HepG2 (cell line): Measurements from ENCODE around the gene SYVN1. TPM values are rescaled to one million over a fixed set of nuclear protein-coding genes. Genes with fewer than 3 reads are reported as not detected.

Experiments used
- EED ChIP-seq: sonication (generic); formaldehyde crosslinking; IDR thresholded peaks from 2 replicates; pipeline ENCODE4 v1.5.0; 2020; ENCODE audit warnings: mild to moderate bottlenecking, missing genetic modification reagents
- FOSL2 ChIP-seq: sonication (generic); formaldehyde crosslinking; IDR thresholded peaks from 2 replicates; pipeline ENCODE4 v1.4.0; 2020; ENCODE audit warnings: missing genetic modification reagents
- FOXA1 ChIP-seq, 2 experiments: fragments of 450-650 bp in 1 of 2; sonication (generic) in 1 of 2; formaldehyde crosslinking in 1 of 2; IDR thresholded peaks; 2 replicates each; pipeline versions ENCODE4 v1.4.0 to v1.6.1; 2016 to 2020; ENCODE audit warnings: missing genetic modification reagents in 1 of 2
- HIVEP1 ChIP-seq: sonication (generic); formaldehyde crosslinking; IDR thresholded peaks from 2 replicates; pipeline ENCODE4 v1.4.0; 2020; ENCODE audit warnings: mild to moderate bottlenecking, missing genetic modification reagents
- HMG20A ChIP-seq: IDR thresholded peaks from 2 replicates; pipeline ENCODE4 v1.6.1; 2016; ENCODE audit warnings: borderline replicate concordance
- KLF16 ChIP-seq, 2 experiments: sonication (generic) in 1 of 2; formaldehyde crosslinking in 1 of 2; IDR thresholded peaks; 2 replicates each; pipeline versions ENCODE4 v1.6.1 to v1.8.0; 2016 to 2023; ENCODE audit warnings: missing genetic modification reagents in 2 of 2, missing compliant biosample characterization in 1 of 2
- MEIS2 ChIP-seq: sonication (generic); formaldehyde crosslinking; IDR thresholded peaks from 2 replicates; pipeline ENCODE4 v1.9.0; 2021; ENCODE audit warnings: mild to moderate bottlenecking, missing genetic modification reagents
- MXI1 ChIP-seq: IDR thresholded peaks from 3 replicates; pipeline ENCODE4 v1.6.1; 2012; ENCODE audit warnings: low read depth, low read length, inconsistent platforms, borderline replicate concordance
- NFE2L2 ChIP-seq: fragments of 150-350 bp; IDR thresholded peaks from 2 replicates; pipeline ENCODE4 v1.6.1; 2014; ENCODE audit warnings: low read length
- RXRA ChIP-seq: sonication (generic); formaldehyde crosslinking; IDR thresholded peaks from 2 replicates; pipeline ENCODE4 v1.5.1; 2020; ENCODE audit warnings: missing genetic modification reagents
- SOX13 ChIP-seq, 3 experiments: fragments of 450-650 bp in 1 of 3; sonication (generic) in 1 of 3; formaldehyde crosslinking in 1 of 3; IDR thresholded peaks in 2 of 3; conservative IDR thresholded peaks in 1 of 3; 2 replicates each; pipeline versions ENCODE4 v1.5.0 to v1.6.1; 2016 to 2020; ENCODE audit warnings: antibody characterized with exemption in 1 of 3, mild to moderate bottlenecking in 1 of 3, missing compliant biosample characterization in 1 of 3, missing genetic modification reagents in 1 of 3, moderate library complexity in 1 of 3
- ZBTB21 ChIP-seq: sonication (generic); formaldehyde crosslinking; IDR thresholded peaks from 2 replicates; pipeline ENCODE4 v1.4.0; 2020; ENCODE audit warnings: missing genetic modification reagents
- ZFYVE20 ChIP-seq: sonication (generic); formaldehyde crosslinking; IDR thresholded peaks from 2 replicates; pipeline ENCODE4 v1.8.0; 2023; ENCODE audit warnings: low read depth, mild to moderate bottlenecking, moderate library complexity, missing genetic modification reagents, borderline replicate concordance
- ZNF101 ChIP-seq: sonication (generic); formaldehyde crosslinking; IDR thresholded peaks from 2 replicates; pipeline ENCODE4 v1.4.0; 2020; ENCODE audit warnings: mild to moderate bottlenecking, low read depth, missing genetic modification reagents, borderline replicate concordance
- ZNF143 ChIP-seq: sonication (generic); formaldehyde crosslinking; IDR thresholded peaks from 2 replicates; pipeline ENCODE4 v1.4.0; 2020; ENCODE audit warnings: missing genetic modification reagents
- ZNF672 ChIP-seq: sonication (generic); formaldehyde crosslinking; IDR thresholded peaks from 2 replicates; pipeline ENCODE4 v1.8.1; 2022; ENCODE audit warnings: missing genetic modification reagents
- polyA plus RNA-seq, 8 experiments: library from polyadenylated mRNA; depleted of rRNA in 3 of 8; stranded (reverse) in 7 of 8; unstranded in 1 of 8; fragments of >200 nt; fragmentation: Illumina TruSeq in 4 of 8; extraction: Trizol in 4 of 8; gene quantifications; 2 replicates each; pipeline versions ENCODE4 v1.2.1 to v1.2.3, GENCODE V29; 2011 to 2016; ENCODE audit warnings: low read depth in 4 of 8, missing spikeins in 1 of 8, mixed read lengths in 1 of 8; ENCODE audit not compliant: insufficient read depth in 1 of 8
- total RNA-seq, 5 experiments: library from RNA; depleted of rRNA; stranded (reverse); fragments of >200 nt; fragmentation: Illumina TruSeq; extraction: Trizol; gene quantifications; 2 replicates each; pipeline ENCODE4 v1.2.3, GENCODE V29; 2016; ENCODE audit warnings: low read depth in 1 of 5
- TF ChIP-seq, protein P1 (sequence below): sonication (generic); formaldehyde crosslinking; conservative IDR thresholded peaks from 2 replicates; pipeline ENCODE4 v1.4.0; 2020; ENCODE audit warnings: missing genetic modification reagents
- TF ChIP-seq, protein P2 (sequence below): sonication (generic); formaldehyde crosslinking; IDR thresholded peaks from 2 replicates; pipeline ENCODE4 v1.5.0; 2020; ENCODE audit warnings: missing genetic modification reagents, mild to moderate bottlenecking, borderline replicate concordance
- TF ChIP-seq, protein P3 (sequence below): sonication (generic); formaldehyde crosslinking; IDR thresholded peaks from 2 replicates; pipeline ENCODE4 v1.4.0; 2020; ENCODE audit warnings: mild to moderate bottlenecking, low read depth, missing genetic modification reagents
- TF ChIP-seq, protein P4 (sequence below): IDR thresholded peaks from 2 replicates; pipeline ENCODE4 v1.6.1; 2016; ENCODE audit warnings: low read depth, control low read depth
- TF ChIP-seq, protein P5 (sequence below): sonication (generic); formaldehyde crosslinking; IDR thresholded peaks from 2 replicates; pipeline ENCODE4 v1.8.0; 2022; ENCODE audit warnings: missing genetic modification reagents, mild to moderate bottlenecking, inconsistent platforms, borderline replicate concordance
- TF ChIP-seq, protein P6 (sequence below): sonication (generic); formaldehyde crosslinking; IDR thresholded peaks from 2 replicates; pipeline ENCODE4 v1.4.0; 2020; ENCODE audit warnings: mild to moderate bottlenecking, missing genetic modification reagents

SYVN1 gene
- total and polyA plus RNA-seq, 2 of the 13 experiments (the other 11 are each of a cell fraction or from before 2014, with no cell fraction given), result 10.3 to 22.5 TPM

DNA sequence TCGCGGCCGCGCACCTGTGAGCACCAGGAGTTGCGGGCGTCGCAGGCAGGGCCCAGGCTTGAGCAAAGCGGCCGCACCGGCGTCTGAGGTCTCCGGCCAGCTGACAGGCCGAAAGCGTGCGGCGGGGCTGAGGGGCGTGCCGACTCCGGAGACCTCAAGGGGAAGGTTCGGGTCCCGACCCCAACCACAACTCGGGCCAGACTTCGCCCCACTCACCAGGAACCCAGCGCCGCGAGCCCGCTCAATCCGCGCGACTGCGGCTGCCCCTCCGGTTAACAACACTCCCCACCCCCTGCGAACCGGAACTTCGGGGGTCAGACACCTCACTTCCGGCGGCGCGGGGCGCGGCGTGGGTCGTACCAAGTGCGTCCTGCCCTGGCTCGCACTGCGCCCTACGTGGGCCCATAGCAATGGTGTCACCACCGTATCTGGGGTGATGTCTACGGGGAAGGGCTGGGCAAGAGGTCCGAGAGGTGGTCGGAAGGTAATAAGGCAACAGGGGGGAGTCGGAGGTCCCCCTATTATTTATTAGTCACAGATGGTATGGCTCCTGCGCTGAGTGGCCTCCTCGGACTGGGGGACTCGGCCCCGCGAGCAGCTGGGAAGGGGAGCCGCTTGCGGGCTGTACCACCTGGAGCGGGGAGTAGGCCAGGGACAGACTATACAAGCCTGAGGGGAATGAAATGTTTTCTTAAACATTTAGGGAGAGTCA is at the start of gene SYVN1 (continued):
- TF ChIP-seq, protein P1, sequence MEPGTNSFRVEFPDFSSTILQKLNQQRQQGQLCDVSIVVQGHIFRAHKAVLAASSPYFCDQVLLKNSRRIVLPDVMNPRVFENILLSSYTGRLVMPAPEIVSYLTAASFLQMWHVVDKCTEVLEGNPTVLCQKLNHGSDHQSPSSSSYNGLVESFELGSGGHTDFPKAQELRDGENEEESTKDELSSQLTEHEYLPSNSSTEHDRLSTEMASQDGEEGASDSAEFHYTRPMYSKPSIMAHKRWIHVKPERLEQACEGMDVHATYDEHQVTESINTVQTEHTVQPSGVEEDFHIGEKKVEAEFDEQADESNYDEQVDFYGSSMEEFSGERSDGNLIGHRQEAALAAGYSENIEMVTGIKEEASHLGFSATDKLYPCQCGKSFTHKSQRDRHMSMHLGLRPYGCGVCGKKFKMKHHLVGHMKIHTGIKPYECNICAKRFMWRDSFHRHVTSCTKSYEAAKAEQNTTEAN (CRISPR knock-in tag), result no peak; the same call in 1 of the 2 replicates
- no peak for TF ChIP-seq ZNF101 (CRISPR knock-in tag)
- TF ChIP-seq, protein P2, sequence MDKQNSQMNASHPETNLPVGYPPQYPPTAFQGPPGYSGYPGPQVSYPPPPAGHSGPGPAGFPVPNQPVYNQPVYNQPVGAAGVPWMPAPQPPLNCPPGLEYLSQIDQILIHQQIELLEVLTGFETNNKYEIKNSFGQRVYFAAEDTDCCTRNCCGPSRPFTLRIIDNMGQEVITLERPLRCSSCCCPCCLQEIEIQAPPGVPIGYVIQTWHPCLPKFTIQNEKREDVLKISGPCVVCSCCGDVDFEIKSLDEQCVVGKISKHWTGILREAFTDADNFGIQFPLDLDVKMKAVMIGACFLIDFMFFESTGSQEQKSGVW (CRISPR knock-in tag), result no peak
- TF ChIP-seq FOSL2 (CRISPR knock-in tag), result peak; percentile 64
- TF ChIP-seq, protein P3, sequence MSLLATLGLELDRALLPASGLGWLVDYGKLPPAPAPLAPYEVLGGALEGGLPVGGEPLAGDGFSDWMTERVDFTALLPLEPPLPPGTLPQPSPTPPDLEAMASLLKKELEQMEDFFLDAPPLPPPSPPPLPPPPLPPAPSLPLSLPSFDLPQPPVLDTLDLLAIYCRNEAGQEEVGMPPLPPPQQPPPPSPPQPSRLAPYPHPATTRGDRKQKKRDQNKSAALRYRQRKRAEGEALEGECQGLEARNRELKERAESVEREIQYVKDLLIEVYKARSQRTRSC (CRISPR knock-in tag), result 0 out of 2 replicates have a peak, but pooled peaks have one; percentile 28
- no peak for TF ChIP-seq ZFYVE20 (CRISPR knock-in tag)
- no peak for TF ChIP-seq FOXA1 (IDR thresholded peaks at IDR 0.05)
- TF ChIP-seq FOXA1 (CRISPR knock-in tag; IDR thresholded peaks at IDR 0.05), result no peak
- no peak for TF ChIP-seq HMG20A (CRISPR knock-in tag)
- no peak; the same call in 1 of the 2 replicates for TF ChIP-seq HIVEP1 (CRISPR knock-in tag)
- TF ChIP-seq, protein P4, sequence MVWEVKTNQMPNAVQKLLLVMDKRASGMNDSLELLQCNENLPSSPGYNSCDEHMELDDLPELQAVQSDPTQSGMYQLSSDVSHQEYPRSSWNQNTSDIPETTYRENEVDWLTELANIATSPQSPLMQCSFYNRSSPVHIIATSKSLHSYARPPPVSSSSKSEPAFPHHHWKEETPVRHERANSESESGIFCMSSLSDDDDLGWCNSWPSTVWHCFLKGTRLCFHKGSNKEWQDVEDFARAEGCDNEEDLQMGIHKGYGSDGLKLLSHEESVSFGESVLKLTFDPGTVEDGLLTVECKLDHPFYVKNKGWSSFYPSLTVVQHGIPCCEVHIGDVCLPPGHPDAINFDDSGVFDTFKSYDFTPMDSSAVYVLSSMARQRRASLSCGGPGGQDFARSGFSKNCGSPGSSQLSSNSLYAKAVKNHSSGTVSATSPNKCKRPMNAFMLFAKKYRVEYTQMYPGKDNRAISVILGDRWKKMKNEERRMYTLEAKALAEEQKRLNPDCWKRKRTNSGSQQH, result peak; percentile 79
- TF ChIP-seq, protein P5, sequence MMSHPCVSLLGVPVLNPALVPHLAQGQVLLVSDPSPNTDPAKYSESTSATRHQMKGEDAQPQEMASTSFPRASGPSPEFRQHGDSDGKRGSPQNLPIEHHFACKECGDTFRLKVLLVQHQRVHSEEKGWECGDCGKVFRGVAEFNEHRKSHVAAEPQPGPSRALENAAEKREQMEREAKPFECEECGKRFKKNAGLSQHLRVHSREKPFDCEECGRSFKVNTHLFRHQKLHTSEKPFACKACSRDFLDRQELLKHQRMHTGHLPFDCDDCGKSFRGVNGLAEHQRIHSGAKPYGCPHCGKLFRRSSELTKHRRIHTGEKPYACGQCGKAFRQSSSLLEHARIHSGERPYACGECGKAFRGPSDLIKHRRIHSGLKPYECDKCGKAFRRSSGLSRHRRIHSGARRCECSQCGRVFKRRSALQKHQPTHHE (CRISPR knock-in tag), result peak; percentile 53; the same call in 1 of the 2 replicates
- TF ChIP-seq ZBTB21, result no peak
- TF ChIP-seq EED (CRISPR knock-in tag), result no peak; the same call in none of the 2 replicates
- TF ChIP-seq ZNF672 (CRISPR knock-in tag), result 0 out of 2 replicates have a peak, but pooled peaks have one; percentile 68
- TF ChIP-seq RXRA, result peak; percentile 73
- peak in 1 of 2 experiments; percentile 65; a peak in 2 of 4 replicates for TF ChIP-seq KLF16 (CRISPR knock-in tag; IDR thresholded peaks at IDR 0.05)
- TF ChIP-seq NFE2L2, result no peak
- TF ChIP-seq, protein P6, sequence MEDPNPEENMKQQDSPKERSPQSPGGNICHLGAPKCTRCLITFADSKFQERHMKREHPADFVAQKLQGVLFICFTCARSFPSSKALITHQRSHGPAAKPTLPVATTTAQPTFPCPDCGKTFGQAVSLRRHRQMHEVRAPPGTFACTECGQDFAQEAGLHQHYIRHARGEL (CRISPR knock-in tag), result no peak
- TF ChIP-seq MEIS2 (CRISPR knock-in tag), result peak; percentile 35
- TF ChIP-seq MXI1, result peak; percentile 64; the same call in 1 of the 3 replicates
- peak; percentile 57; the same call in 1 of the 2 replicates for TF ChIP-seq ZNF143
- TF ChIP-seq SOX13 (IDR thresholded peaks at IDR 0.05), result no peak; the same call in 1 of the 2 replicates
- TF ChIP-seq SOX13 (CRISPR knock-in tag; conservative IDR thresholded peaks at IDR 0.05 in 1 of 2, IDR thresholded peaks at IDR 0.05 in 1 of 2), result peak in 1 of 2 experiments; percentile 22; a peak in 1 of 4 replicates
